NCI-H748 (cell line): ENCODE measurements around the gene BANP.
"Not testable (repeated sequence)": the region's sequence is repeated elsewhere in the genome, so short reads cannot be mapped to it uniquely, and the experiment has no call there.

Experiments used
- DNase-seq: peaks from one replicate; lab custom pipeline; 2025; ENCODE audit not compliant: unreplicated experiment; lab: John Stamatoyannopoulos, UW

BANP gene

GRCh38 chr16:88063211-88063773 lies 112.1 kb downstream of the BANP start:
- no peak for DNase-seq

- no peak for DNase-seq
Observed at GRCh38 chr16:88064011-88064888, 113.0 kb downstream of the BANP start.

GRCh38 chr16:88064889-88065746 lies 113.9 kb downstream of the BANP start:
- no peak for DNase-seq

GRCh38 chr16:88065747-88066142 lies 114.5 kb downstream of the BANP start:
- no peak for DNase-seq

- no peak for DNase-seq
Observed at GRCh38 chr16:88066234-88066633, 115.0 kb downstream of the BANP start.

GRCh38 chr16:88066680-88067529 lies 115.7 kb downstream of the BANP start:
- DNase-seq = no peak

- DNase-seq = no peak
Observed at GRCh38 chr16:88067530-88068411, 116.5 kb downstream of the BANP start.

- DNase-seq = no peak
Observed at GRCh38 chr16:88068476-88069396, 117.5 kb downstream of the BANP start.

GRCh38 chr16:88069397-88070168 lies 118.3 kb downstream of the BANP start:
- no peak for DNase-seq

GRCh38 chr16:88070341-88070740 lies 119.1 kb downstream of the BANP start:
- no peak for DNase-seq

GRCh38 chr16:88070989-88071625 lies 119.9 kb downstream of the BANP start:
- no peak for DNase-seq

- DNase-seq = no peak
Observed at GRCh38 chr16:88071908-88072307, 120.7 kb downstream of the BANP start.

- DNase-seq = no peak
Observed at GRCh38 chr16:88072571-88073001, 121.4 kb downstream of the BANP start.

- no peak for DNase-seq
Observed at GRCh38 chr16:88073201-88073721, 122.0 kb downstream of the BANP start.

- DNase-seq = no peak
Observed at GRCh38 chr16:88074041-88074440, 122.8 kb downstream of the BANP start.

- no peak for DNase-seq
Observed at GRCh38 chr16:88076211-88076931, 125.1 kb downstream of the BANP start.

- not testable (repeated sequence) for DNase-seq
Observed at GRCh38 chr16:88076932-88077320, 125.7 kb downstream of the BANP start.
